Mammary epithelial cell (primary cell): Measurements from ENCODE around the gene TET2.

Experiments
- CTCF ChIP-seq, 2 donors: IDR thresholded peaks in 1 of 2; conservative IDR thresholded peaks in 1 of 2; 2 replicates each; pipeline ENCODE4 v1.5.1; 2011 to 2012; ENCODE audit warnings: inconsistent platforms in 2 of 2, low read length in 2 of 2, mild to moderate bottlenecking in 2 of 2, control low read depth in 1 of 2, low read depth in 1 of 2; ENCODE audit not compliant: insufficient read depth in 1 of 2; ENCODE audit errors: extremely low read depth in 1 of 2
- EZH2 ChIP-seq: IDR thresholded peaks from 2 replicates; pipeline ENCODE4 v1.6.1; 2012; ENCODE audit warnings: low read length, inconsistent platforms, borderline replicate concordance

- TF ChIP-seq CTCF (conservative IDR thresholded peaks at IDR 0.05 in 1 of 2, IDR thresholded peaks at IDR 0.05 in 1 of 2; ENCODE audit: extremely low read depth in 1 of 2, insufficient read depth in 1 of 2, low read depth in 1 of 2, low read length in 2 of 2) (no peak), EZH2 (no peak)
Measured at GRCh38 chr4:105191621-105192210, 45.0 kb downstream of the TET2 start.
